GM18520 (cell line): ENCODE measurements around the gene IL12B.
"Not testable (repeated sequence)": the region's sequence is repeated elsewhere in the genome, so short reads cannot be mapped to it uniquely, and the experiment has no call there.

Experiments used
- ATAC-seq: cut with Tn5 transposase; IDR thresholded peaks from one replicate; pipeline ENCODE4 v1.9.1; 2021; ENCODE audit not compliant: unreplicated experiment

IL12B gene

GRCh38 chr5:159301466-159301865 lies 28.8 kb downstream of the IL12B start:
- ATAC-seq: no peak

- ATAC-seq: not testable (repeated sequence)
Measured at GRCh38 chr5:159297300-159297699, 33.0 kb downstream of the IL12B start.

DNA sequence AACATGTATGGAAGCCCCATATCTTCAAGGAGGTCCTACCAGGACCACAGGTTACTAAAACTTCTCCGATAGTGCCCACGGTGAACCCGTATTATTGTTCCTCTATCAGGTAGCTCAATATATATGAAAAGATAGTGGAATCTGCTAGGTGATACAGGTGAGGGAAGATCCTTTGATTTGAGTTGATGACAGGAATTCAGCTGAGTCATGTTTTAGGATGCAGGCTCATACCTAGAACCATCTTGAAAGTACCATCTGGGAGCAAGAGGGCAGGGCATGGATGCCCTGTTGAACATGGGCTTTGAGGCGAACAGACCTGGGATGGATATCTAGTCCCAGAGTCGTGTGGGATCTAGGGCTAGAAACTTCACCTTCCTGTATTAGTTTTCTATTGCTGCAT lies 35.4 kb downstream of the IL12B start:
- no peak for ATAC-seq

- ATAC-seq: no peak
Measured at GRCh38 chr5:159290741-159291140, 39.5 kb downstream of the IL12B start.

DNA sequence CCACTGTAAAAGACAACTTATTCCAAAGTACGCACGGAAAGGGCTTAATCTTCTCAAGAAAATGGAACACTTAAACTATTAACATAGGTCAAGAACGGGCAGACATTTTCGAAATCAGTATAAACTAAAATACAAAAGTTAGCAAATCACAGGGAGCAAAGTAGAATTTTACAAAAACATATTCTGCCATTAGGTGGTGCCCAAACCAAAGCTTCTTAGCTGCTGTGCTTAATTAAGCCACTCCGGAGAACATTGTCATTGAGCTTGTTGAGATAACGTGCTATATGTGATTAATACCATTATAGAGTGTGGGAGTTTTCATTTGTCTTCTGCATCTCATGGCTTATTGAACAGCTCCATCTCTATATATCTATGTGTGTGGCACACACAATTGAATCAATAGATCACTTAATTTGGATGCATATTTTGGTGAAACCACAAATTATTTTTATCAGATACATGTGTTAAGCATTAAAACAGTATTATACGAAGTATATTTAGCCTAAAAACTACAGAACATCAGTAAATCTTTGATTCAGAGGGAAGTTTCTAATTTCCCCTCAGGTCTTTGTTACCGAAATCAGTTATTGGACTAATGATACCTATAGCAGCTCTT lies 43.8 kb downstream of the IL12B start:
- ATAC-seq: no peak

DNA sequence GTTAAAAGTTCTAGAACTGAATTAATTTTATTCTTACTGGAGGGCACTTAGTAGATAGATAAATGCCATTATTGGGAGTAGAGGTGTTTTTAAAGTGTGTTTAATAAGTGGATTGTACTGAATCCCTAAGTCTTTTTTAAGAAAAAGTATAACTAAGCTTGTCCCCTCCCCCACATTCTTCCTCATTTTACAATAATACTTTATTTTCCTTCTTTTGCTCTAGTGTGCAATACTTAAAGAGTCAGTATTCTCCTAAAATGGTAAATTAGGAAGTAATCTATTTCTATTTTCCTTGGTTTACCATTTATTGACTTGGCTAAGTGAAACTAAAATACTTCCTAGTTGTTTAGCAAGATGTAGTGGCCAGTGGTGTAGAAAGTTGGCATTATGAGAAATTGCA lies 55.6 kb downstream of the IL12B start:
- ATAC-seq: no peak

- no peak for ATAC-seq
Measured at GRCh38 chr5:159273923-159274322, 56.4 kb downstream of the IL12B start.

DNA sequence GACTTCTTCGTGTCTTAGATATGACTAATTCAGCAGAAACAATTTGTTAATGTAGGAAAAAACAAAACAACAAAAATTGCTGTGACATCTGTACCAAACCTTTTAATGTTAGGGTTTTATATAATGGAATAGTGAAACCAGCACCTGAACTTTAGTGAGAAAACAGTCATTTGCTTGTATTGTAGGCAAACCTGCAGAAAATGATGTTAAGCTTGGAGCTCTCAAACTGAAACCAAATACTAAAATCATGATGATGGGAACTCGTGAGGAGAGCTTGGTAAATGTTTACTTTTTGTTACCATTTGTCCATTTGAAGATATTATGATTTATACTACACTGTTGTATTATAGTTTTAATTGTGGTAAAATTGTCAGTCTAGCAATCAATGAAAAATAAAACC lies 60.6 kb downstream of the IL12B start:
- ATAC-seq: no peak

- ATAC-seq: not testable (repeated sequence)
Measured at GRCh38 chr5:159266764-159267163, 63.5 kb downstream of the IL12B start.
